KMS-11 (cell line): ENCODE results near the gene ANKRD52.
A peak's percentile ranks its signal among the peaks of the same experiment; 100 is the strongest.

ENCODE experiments used
- H2AFZ ChIP-seq: fragments of 200-600 bp; sonication (generic); 2 replicates; pipeline ENCODE4 v1.6.1; 2016; ENCODE audit warnings: antibody characterized with exemption, mixed run types, low read depth
- H3K27ac ChIP-seq: fragments of 200-600 bp; sonication (generic); 2 replicates; pipeline ENCODE4 v1.6.1; 2016; ENCODE audit warnings: mild to moderate bottlenecking, mixed run types
- H3K27me3 ChIP-seq: fragments of 200-600 bp; sonication (generic); 2 replicates; pipeline ENCODE4 v1.6.1; 2017; ENCODE audit warnings: mild to moderate bottlenecking, low read depth, mixed run types, moderate library complexity; ENCODE audit not compliant: insufficient read depth
- H3K36me3 ChIP-seq: fragments of 200-600 bp; sonication (generic); 2 replicates; pipeline ENCODE4 v1.6.1; 2017; ENCODE audit warnings: mild to moderate bottlenecking, mixed run types; ENCODE audit not compliant: insufficient read depth
- H3K4me1 ChIP-seq: fragments of 200-600 bp; sonication (generic); 2 replicates; pipeline ENCODE4 v1.6.1; 2016; ENCODE audit warnings: mild to moderate bottlenecking, low read depth, mixed run types; ENCODE audit not compliant: poor library complexity, severe bottlenecking
- H3K4me2 ChIP-seq: fragments of 200-600 bp; sonication (generic); 2 replicates; pipeline ENCODE4 v1.7.0; 2016; ENCODE audit warnings: mild to moderate bottlenecking, mixed run types
- H3K4me3 ChIP-seq: fragments of 200-600 bp; sonication (generic); IDR thresholded peaks from 2 replicates; pipeline ENCODE4 v1.6.1; 2017; ENCODE audit warnings: low read depth, low read length, mixed read lengths; ENCODE audit not compliant: insufficient read depth
- H3K79me2 ChIP-seq: fragments of 200-600 bp; sonication (generic); 2 replicates; pipeline ENCODE4 v1.6.1; 2016; ENCODE audit warnings: low read depth, mixed run types; ENCODE audit not compliant: insufficient read depth
- H3K9ac ChIP-seq: fragments of 200-600 bp; sonication (generic); 2 replicates; pipeline ENCODE4 v1.6.1; 2016; ENCODE audit warnings: mild to moderate bottlenecking, mixed run types
- H4K20me1 ChIP-seq: fragments of 200-600 bp; sonication (generic); 2 replicates; pipeline ENCODE4 v1.6.1; 2016; ENCODE audit warnings: mild to moderate bottlenecking, mixed run types; ENCODE audit not compliant: insufficient read depth
- TF ChIP-seq, protein P1 (sequence below): fragments of 200-600 bp; sonication (generic); conservative IDR thresholded peaks from 2 replicates; pipeline ENCODE4 v1.6.1; 2017; ENCODE audit warnings: low read depth, mild to moderate bottlenecking, antibody characterized with exemption, low read length, moderate library complexity, mixed read lengths

Gene ANKRD52

DNA sequence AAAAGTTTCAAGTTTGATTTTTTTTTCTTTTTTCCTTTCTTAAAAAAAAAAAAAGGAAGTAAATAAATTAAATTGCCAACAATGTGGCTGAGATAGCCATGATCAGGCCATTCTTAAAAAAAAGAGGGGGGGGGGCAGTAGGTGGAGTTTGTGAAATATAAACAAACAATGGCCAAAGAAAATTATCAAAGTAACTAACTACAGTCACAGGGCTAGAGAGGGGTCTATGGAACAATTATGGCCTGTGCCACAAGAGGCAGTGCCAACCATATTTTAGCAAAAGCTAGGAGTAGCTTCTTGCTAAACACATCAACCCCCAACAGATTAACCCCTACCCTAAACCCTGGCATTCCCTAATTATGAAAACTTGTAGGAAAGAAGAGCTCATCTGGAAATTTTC is 52.7 kb downstream of the ANKRD52 start:
- Histone ChIP-seq H3K4me2 (no peak overlapping the region), H3K79me2 (no peaks in the 10 kb centered on the region), H3K9ac (no peak overlapping the region), H2AFZ (no peak overlapping the region), H3K27ac (no peak overlapping the region), H3K4me1 (peaks cover 5% of the 10 kb centered on the region), H4K20me1 (no peaks in the 10 kb centered on the region), H3K4me3 (no peak overlapping the region), H3K27me3 (no peaks in the 10 kb centered on the region), H3K36me3 (no peaks in the 10 kb centered on the region; the same call in 1 of the 2 replicates)
- TF ChIP-seq, protein P1, sequence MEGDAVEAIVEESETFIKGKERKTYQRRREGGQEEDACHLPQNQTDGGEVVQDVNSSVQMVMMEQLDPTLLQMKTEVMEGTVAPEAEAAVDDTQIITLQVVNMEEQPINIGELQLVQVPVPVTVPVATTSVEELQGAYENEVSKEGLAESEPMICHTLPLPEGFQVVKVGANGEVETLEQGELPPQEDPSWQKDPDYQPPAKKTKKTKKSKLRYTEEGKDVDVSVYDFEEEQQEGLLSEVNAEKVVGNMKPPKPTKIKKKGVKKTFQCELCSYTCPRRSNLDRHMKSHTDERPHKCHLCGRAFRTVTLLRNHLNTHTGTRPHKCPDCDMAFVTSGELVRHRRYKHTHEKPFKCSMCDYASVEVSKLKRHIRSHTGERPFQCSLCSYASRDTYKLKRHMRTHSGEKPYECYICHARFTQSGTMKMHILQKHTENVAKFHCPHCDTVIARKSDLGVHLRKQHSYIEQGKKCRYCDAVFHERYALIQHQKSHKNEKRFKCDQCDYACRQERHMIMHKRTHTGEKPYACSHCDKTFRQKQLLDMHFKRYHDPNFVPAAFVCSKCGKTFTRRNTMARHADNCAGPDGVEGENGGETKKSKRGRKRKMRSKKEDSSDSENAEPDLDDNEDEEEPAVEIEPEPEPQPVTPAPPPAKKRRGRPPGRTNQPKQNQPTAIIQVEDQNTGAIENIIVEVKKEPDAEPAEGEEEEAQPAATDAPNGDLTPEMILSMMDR: peak; percentile 39

DNA sequence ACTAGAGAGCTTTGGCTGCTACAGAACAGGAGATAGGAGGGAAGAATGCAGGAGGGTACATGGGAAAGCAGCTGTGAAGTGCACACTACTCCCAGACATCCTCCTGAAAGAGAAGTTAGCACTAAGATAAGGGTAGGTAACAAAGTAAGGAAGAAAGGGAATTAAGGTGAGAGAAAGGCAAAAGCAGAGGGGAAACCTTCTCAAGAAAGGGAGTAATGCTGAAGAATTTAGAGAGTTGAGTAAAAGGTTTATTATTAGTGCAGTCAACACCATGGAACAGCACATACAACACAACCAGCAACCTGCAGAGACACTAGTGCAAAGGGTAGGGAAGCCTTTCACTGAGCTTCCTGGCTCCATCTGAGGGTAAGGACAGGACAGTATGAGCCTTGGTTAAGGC is 53.9 kb downstream of the ANKRD52 start:
- no peaks in the 10 kb centered on the region for H3K36me3 ChIP-seq

DNA sequence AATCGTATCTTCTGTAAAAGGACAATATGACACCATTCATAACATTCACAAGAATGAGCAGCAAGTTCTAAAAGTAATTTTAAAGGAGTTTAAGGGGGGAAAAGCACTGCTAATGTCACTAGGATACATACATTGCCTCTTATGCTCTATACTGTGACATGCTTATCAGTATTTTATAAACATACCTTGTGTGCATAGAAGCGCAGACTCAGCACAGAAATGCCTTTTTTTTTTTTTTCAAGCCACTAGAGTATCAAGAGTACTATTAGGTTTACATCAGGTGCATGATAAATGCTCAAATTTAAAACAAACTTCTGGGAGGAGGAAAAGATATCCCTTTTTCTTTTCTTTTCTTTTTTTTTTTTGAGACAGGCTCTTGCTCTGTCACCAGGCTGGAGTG is 55.3 kb downstream of the ANKRD52 start:
- Histone ChIP-seq H3K27me3 (no peaks in the 10 kb centered on the region), H3K27ac (no peak overlapping the region), H3K9ac (no peak overlapping the region), H3K36me3 (no peaks in the 10 kb centered on the region), H4K20me1 (no peaks in the 10 kb centered on the region), H3K4me3 (no peak overlapping the region), H2AFZ (no peak overlapping the region), H3K4me2 (no peak overlapping the region), H3K4me1 (peaks cover 5% of the 10 kb centered on the region), H3K79me2 (no peaks in the 10 kb centered on the region)
- TF ChIP-seq, protein P1: no peak

More for the DNA sequence above, 53.9 kb downstream of the ANKRD52 start:
- Histone ChIP-seq H2AFZ (no peak overlapping the region), H3K4me2 (no peak overlapping the region), H4K20me1 (no peaks in the 10 kb centered on the region), H3K9ac (no peak overlapping the region), H3K4me3 (no peak overlapping the region), H3K79me2 (no peaks in the 10 kb centered on the region), H3K27ac (no peak overlapping the region), H3K4me1 (peaks cover 5% of the 10 kb centered on the region), H3K27me3 (no peaks in the 10 kb centered on the region)
- TF ChIP-seq, protein P1: no peak

DNA sequence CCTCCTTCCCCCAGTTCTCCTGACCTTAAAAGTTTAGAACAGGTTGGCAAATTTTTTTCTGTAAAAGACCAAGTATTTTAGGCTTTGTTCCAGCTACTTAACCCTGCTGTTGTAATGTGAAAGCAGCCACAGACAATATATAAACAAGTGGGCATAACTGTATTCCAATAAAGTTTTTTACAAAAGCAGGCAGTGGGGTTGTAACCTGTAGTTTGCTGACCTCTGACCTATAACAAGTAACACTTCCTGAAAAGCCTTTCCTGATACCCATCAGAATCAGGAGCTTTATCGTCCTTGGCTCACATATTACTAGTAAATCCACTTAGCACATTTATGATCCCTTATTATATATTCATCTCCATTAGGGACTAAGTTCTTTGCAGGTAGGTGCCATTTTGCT is 55.8 kb downstream of the ANKRD52 start:
- Histone ChIP-seq H3K36me3 (no peaks in the 10 kb centered on the region), H3K27ac (no peak overlapping the region)

More for the DNA sequence above, 55.8 kb downstream of the ANKRD52 start:
- H3K9ac ChIP-seq: no peak overlapping the region
- no peaks in the 10 kb centered on the region for H3K27me3 ChIP-seq
- H3K4me3 ChIP-seq: no peak overlapping the region
- H3K79me2 ChIP-seq: no peaks in the 10 kb centered on the region
- H3K4me1 ChIP-seq: peaks cover 5% of the 10 kb centered on the region
- H2AFZ ChIP-seq: no peak overlapping the region
- TF ChIP-seq, protein P1: no peak
- H4K20me1 ChIP-seq: no peaks in the 10 kb centered on the region
- no peak overlapping the region for H3K4me2 ChIP-seq
